WTC11 (cell line): ENCODE measurements around the gene AKR1C3. TPM values are rescaled to one million over a fixed set of nuclear protein-coding genes. Genes with fewer than 3 reads are reported as not detected.

Experiments used
- ATAC-seq: fragments of 200-7000 bp; cut with Tn5 transposase; 2 replicates; pipeline ENCODE4 v1.10.0; 2021; ENCODE audit warnings: mild to moderate bottlenecking, moderate library complexity
- CTCF ChIA-PET: fragments of 300-600 bp; sonication (Branson Sonifier 250); formaldehyde crosslinking; loops from one replicate; lab custom pipeline; 2021; ENCODE audit warnings: antibody characterized with exemption; lab: Charles Lee
- POLR2A ChIA-PET: fragments of 350-600 bp; sonication (Branson Sonifier 250); formaldehyde crosslinking; loops from one replicate; lab custom pipeline; 2021; ENCODE audit warnings: antibody characterized with exemption; lab: Charles Lee
- DNase-seq: peaks from one replicate; pipeline ENCODE4 v3.0.0; 2021; ENCODE audit warnings: low spot score
- H3K27ac Mint-ChIP-seq: 2 replicates; pipeline ENCODE4 v1.8.0; 2021; ENCODE audit warnings: mixed read lengths
- H3K27me3 Mint-ChIP-seq: 2 replicates; pipeline ENCODE4 v1.8.0; 2021; ENCODE audit warnings: low read depth, mild to moderate bottlenecking, moderate library complexity, mixed read lengths
- H3K36me3 Mint-ChIP-seq: 2 replicates; pipeline ENCODE4 v1.8.0; 2021; ENCODE audit warnings: mixed read lengths
- H3K4me1 Mint-ChIP-seq: 2 replicates; pipeline ENCODE4 v1.8.0; 2022; ENCODE audit warnings: mixed read lengths
- H3K4me3 Mint-ChIP-seq: 2 replicates; pipeline ENCODE4 v1.8.0; 2021; ENCODE audit warnings: mild to moderate bottlenecking, moderate library complexity, mixed read lengths
- H3K9me3 Mint-ChIP-seq: 2 replicates; pipeline ENCODE4 v1.8.0; 2021; ENCODE audit warnings: mixed read lengths
- ATF1 ChIP-seq: sonication (generic); formaldehyde crosslinking; IDR thresholded peaks from 2 replicates; pipeline ENCODE4 v1.8.1; 2023; ENCODE audit warnings: mild to moderate bottlenecking, moderate library complexity, missing genetic modification reagents
- CREM ChIP-seq: sonication (generic); formaldehyde crosslinking; IDR thresholded peaks from 2 replicates; pipeline ENCODE4 v1.8.1; 2022; ENCODE audit warnings: mild to moderate bottlenecking, missing genetic modification reagents, moderate library complexity
- EMX1 ChIP-seq: fragments of 250-450 bp; sonication (Bioruptor Pico); IDR thresholded peaks from 2 replicates; pipeline ENCODE4 v1.8.0; 2021; ENCODE audit warnings: mild to moderate bottlenecking
- FOXP1 ChIP-seq: sonication (generic); formaldehyde crosslinking; IDR thresholded peaks from 2 replicates; pipeline ENCODE4 v1.8.0; 2022; ENCODE audit warnings: missing genetic modification reagents, mild to moderate bottlenecking, moderate library complexity, borderline replicate concordance
- GTF2I ChIP-seq: fragments of 250-450 bp; sonication (Bioruptor Pico); conservative IDR thresholded peaks from 2 replicates; pipeline ENCODE4 v1.4.0; 2021; ENCODE audit warnings: mild to moderate bottlenecking
- NFATC4 ChIP-seq: fragments of 250-450 bp; sonication (Bioruptor Pico); IDR thresholded peaks from 2 replicates; pipeline ENCODE4 v1.9.0; 2021; ENCODE audit warnings: mild to moderate bottlenecking
- NFYB ChIP-seq: sonication (generic); formaldehyde crosslinking; conservative IDR thresholded peaks from 2 replicates; pipeline ENCODE4 v1.8.0; 2022; ENCODE audit warnings: low read depth, missing genetic modification reagents
- NR1H2 ChIP-seq: sonication (generic); formaldehyde crosslinking; IDR thresholded peaks from 2 replicates; pipeline ENCODE4 v1.9.0; 2021; ENCODE audit warnings: mild to moderate bottlenecking, moderate library complexity, missing genetic modification reagents
- NR2C2 ChIP-seq: sonication (generic); formaldehyde crosslinking; IDR thresholded peaks from 2 replicates; pipeline ENCODE4 v1.8.0; 2022; ENCODE audit warnings: mild to moderate bottlenecking, missing genetic modification reagents
- PRRX2 ChIP-seq: fragments of 250-450 bp; sonication (Bioruptor Pico); IDR thresholded peaks from 2 replicates; pipeline ENCODE4 v1.8.0; 2021; ENCODE audit warnings: mild to moderate bottlenecking
- RELA ChIP-seq: sonication (generic); formaldehyde crosslinking; IDR thresholded peaks from 2 replicates; pipeline ENCODE4 v1.8.1; 2022; ENCODE audit warnings: missing genetic modification reagents, mild to moderate bottlenecking, borderline replicate concordance
- RORB ChIP-seq: fragments of 250-450 bp; sonication (Bioruptor Pico); IDR thresholded peaks from 2 replicates; pipeline ENCODE4 v1.9.0; 2021; ENCODE audit warnings: mild to moderate bottlenecking
- SOX15 ChIP-seq: fragments of 250-450 bp; sonication (Bioruptor Pico); IDR thresholded peaks from 2 replicates; pipeline ENCODE4 v1.9.0; 2021; ENCODE audit warnings: mild to moderate bottlenecking
- TCF7 ChIP-seq: sonication (generic); formaldehyde crosslinking; IDR thresholded peaks from 2 replicates; pipeline ENCODE4 v1.8.0; 2022; ENCODE audit warnings: mild to moderate bottlenecking, low read depth, missing genetic modification reagents, moderate library complexity
- TP53 ChIP-seq: sonication (generic); formaldehyde crosslinking; IDR thresholded peaks from 2 replicates; pipeline ENCODE4 v1.8.1; 2023; ENCODE audit warnings: mild to moderate bottlenecking, missing genetic modification reagents
- ZNF219 ChIP-seq: sonication (generic); formaldehyde crosslinking; IDR thresholded peaks from 2 replicates; pipeline ENCODE4 v1.8.0; 2023; ENCODE audit warnings: missing genetic modification reagents, mild to moderate bottlenecking, borderline replicate concordance
- ZNF263 ChIP-seq: sonication (generic); formaldehyde crosslinking; IDR thresholded peaks from 2 replicates; pipeline ENCODE4 v1.8.1; 2022; ENCODE audit warnings: low read depth, mild to moderate bottlenecking, moderate library complexity, missing genetic modification reagents
- ZNF317 ChIP-seq: sonication (generic); formaldehyde crosslinking; IDR thresholded peaks from 2 replicates; pipeline ENCODE4 v1.8.1; 2023; ENCODE audit warnings: low read depth, mild to moderate bottlenecking, moderate library complexity, missing genetic modification reagents, borderline replicate concordance
- ZNF396 ChIP-seq: fragments of 250-450 bp; sonication (Bioruptor Pico); IDR thresholded peaks from 2 replicates; pipeline ENCODE4 v1.8.0; 2021; ENCODE audit warnings: mild to moderate bottlenecking, moderate library complexity, borderline replicate concordance
- total RNA-seq: library from RNA; stranded (reverse); gene quantifications from 3 replicates; pipeline ENCODE4 v1.2.3, GENCODE V29; 2021
- TF ChIP-seq, protein P1 (sequence below): sonication (generic); formaldehyde crosslinking; IDR thresholded peaks from 2 replicates; pipeline ENCODE4 v1.8.1; 2023; ENCODE audit warnings: mild to moderate bottlenecking, missing genetic modification reagents, moderate library complexity
- TF ChIP-seq, protein P2 (sequence below): sonication (generic); formaldehyde crosslinking; IDR thresholded peaks from 2 replicates; pipeline ENCODE4 v1.8.1; 2022; ENCODE audit warnings: mild to moderate bottlenecking, moderate library complexity, missing genetic modification reagents
- TF ChIP-seq, protein P3 (sequence below): sonication (generic); formaldehyde crosslinking; IDR thresholded peaks from 2 replicates; pipeline ENCODE4 v1.8.1; 2022; ENCODE audit warnings: low read depth, mild to moderate bottlenecking, moderate library complexity, missing genetic modification reagents, borderline replicate concordance
- TF ChIP-seq, protein P4 (sequence below): sonication (generic); formaldehyde crosslinking; IDR thresholded peaks from 2 replicates; pipeline ENCODE4 v1.8.0; 2023; ENCODE audit warnings: missing genetic modification reagents
- TF ChIP-seq, protein P5 (sequence below): sonication (generic); formaldehyde crosslinking; conservative IDR thresholded peaks from 2 replicates; pipeline ENCODE4 v1.8.1; 2022; ENCODE audit warnings: mild to moderate bottlenecking, missing genetic modification reagents
- TF ChIP-seq, protein P6 (sequence below): fragments of 250-450 bp; sonication (Bioruptor Pico); conservative IDR thresholded peaks from 2 replicates; pipeline ENCODE4 v1.9.0; 2021; ENCODE audit warnings: mild to moderate bottlenecking
- TF ChIP-seq, protein P7 (sequence below): sonication (generic); formaldehyde crosslinking; IDR thresholded peaks from 2 replicates; pipeline ENCODE4 v1.8.0; 2023; ENCODE audit warnings: missing genetic modification reagents, mild to moderate bottlenecking, borderline replicate concordance

AKR1C3 gene
- total RNA-seq, 1 experiment from 2014 or later = 6.7 TPM

DNA sequence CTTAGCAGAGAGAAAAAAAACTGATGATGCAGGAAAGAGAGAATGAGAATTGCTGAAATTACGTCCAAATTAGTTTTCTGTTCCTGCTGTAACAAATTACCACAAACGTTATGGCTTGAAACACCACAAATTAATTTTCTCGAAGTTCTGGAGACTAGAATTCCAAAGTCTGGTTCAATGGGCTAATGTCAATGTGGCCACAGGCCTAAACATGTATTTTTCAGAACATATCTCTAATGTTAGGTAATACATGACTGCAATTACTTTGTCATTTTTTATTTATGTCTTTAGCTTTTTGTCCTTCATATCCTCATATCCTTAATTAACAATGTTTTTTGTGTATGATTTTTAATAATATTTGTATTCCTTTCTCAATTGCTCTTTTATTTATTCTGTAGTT is 3.0 kb upstream of the AKR1C3 start:
- TF ChIP-seq RELA (CRISPR knock-in tag) (no peak), CREM (CRISPR knock-in tag) (no peak), ZNF219 (CRISPR knock-in tag) (no peak), EMX1 (CRISPR knock-in tag) (no peak), NFYB (CRISPR knock-in tag) (no peak), PRRX2 (CRISPR knock-in tag) (no peak), NFATC4 (no peak), TP53 (CRISPR knock-in tag) (no peak), FOXP1 (CRISPR knock-in tag) (no peak), NR1H2 (CRISPR knock-in tag) (no peak), ZNF263 (CRISPR knock-in tag) (no peak), RORB (CRISPR knock-in tag) (no peak), ZNF396 (CRISPR knock-in tag) (no peak), NR2C2 (no peak), ATF1 (CRISPR knock-in tag) (no peak)
- TF ChIP-seq, protein P1, sequence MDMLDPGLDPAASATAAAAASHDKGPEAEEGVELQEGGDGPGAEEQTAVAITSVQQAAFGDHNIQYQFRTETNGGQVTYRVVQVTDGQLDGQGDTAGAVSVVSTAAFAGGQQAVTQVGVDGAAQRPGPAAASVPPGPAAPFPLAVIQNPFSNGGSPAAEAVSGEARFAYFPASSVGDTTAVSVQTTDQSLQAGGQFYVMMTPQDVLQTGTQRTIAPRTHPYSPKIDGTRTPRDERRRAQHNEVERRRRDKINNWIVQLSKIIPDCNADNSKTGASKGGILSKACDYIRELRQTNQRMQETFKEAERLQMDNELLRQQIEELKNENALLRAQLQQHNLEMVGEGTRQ (CRISPR knock-in tag) = no peak
- TF ChIP-seq, protein P2, sequence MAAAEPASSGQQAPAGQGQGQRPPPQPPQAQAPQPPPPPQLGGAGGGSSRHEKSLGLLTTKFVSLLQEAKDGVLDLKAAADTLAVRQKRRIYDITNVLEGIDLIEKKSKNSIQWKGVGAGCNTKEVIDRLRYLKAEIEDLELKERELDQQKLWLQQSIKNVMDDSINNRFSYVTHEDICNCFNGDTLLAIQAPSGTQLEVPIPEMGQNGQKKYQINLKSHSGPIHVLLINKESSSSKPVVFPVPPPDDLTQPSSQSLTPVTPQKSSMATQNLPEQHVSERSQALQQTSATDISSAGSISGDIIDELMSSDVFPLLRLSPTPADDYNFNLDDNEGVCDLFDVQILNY (CRISPR knock-in tag) = no peak
- TF ChIP-seq, protein P3, sequence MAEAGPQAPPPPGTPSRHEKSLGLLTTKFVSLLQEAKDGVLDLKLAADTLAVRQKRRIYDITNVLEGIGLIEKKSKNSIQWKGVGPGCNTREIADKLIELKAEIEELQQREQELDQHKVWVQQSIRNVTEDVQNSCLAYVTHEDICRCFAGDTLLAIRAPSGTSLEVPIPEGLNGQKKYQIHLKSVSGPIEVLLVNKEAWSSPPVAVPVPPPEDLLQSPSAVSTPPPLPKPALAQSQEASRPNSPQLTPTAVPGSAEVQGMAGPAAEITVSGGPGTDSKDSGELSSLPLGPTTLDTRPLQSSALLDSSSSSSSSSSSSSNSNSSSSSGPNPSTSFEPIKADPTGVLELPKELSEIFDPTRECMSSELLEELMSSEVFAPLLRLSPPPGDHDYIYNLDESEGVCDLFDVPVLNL (CRISPR knock-in tag) = no peak
- TF ChIP-seq, protein P4, sequence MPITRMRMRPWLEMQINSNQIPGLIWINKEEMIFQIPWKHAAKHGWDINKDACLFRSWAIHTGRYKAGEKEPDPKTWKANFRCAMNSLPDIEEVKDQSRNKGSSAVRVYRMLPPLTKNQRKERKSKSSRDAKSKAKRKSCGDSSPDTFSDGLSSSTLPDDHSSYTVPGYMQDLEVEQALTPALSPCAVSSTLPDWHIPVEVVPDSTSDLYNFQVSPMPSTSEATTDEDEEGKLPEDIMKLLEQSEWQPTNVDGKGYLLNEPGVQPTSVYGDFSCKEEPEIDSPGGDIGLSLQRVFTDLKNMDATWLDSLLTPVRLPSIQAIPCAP (CRISPR knock-in tag) = no peak
- TF ChIP-seq, protein P5, sequence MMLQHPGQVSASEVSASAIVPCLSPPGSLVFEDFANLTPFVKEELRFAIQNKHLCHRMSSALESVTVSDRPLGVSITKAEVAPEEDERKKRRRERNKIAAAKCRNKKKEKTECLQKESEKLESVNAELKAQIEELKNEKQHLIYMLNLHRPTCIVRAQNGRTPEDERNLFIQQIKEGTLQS (CRISPR knock-in tag) = no peak
- POLR2A ChIA-PET = no interaction called here
- peaks cover 8% of the 10 kb centered on the region for H3K4me1 Mint-ChIP-seq
- ATAC-seq (no peak), DNase-seq (no peak)
- no peak overlapping the region for H3K27ac Mint-ChIP-seq
- CTCF ChIA-PET = no interaction called here
- H3K9me3 Mint-ChIP-seq = 0 out of 2 replicates have a peak, but pooled peaks cover 3% of the 10 kb centered on the region
- no peaks in the 10 kb centered on the region for H3K27me3 Mint-ChIP-seq
- no peaks in the 10 kb centered on the region for H3K36me3 Mint-ChIP-seq
- H3K4me3 Mint-ChIP-seq = no peak overlapping the region

DNA sequence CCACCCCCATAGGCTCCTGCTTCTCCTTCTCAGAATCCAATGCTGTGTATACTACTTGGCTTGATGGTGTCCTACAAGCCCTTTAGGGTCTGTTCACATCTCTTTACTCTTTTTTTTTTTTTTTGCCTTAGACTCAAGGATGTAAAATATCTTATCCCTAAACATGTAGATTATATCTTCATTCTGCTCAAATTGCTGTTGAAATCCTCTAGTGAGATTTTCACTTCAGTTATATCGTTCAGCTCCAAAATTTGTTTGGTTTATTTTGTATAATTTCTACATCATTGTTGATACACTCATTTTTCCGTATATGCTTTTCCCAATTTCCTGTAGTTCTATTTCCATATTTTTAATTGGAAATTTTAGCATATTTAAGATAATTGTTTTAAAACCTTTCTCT is 1.8 kb upstream of the AKR1C3 start:
- ChIA-PET CTCF (interaction anchor here (0.5 kb wide), 1 partner anchor 721 kb away, joined by 3 read pairs; the partner anchor contains the start of gene GDI2), POLR2A (no interaction called here)
- Mint-ChIP-seq H3K4me1 (peaks cover 8% of the 10 kb centered on the region), H3K27ac (no peak overlapping the region), H3K36me3 (no peaks in the 10 kb centered on the region), H3K27me3 (no peaks in the 10 kb centered on the region), H3K9me3 (0 out of 2 replicates have a peak, but pooled peaks cover 3% of the 10 kb centered on the region), H3K4me3 (no peak overlapping the region)
- ATAC-seq (no peak), DNase-seq (no peak)
- TF ChIP-seq GTF2I = no peak
- no peak for TF ChIP-seq ZNF396 (CRISPR knock-in tag)
- TF ChIP-seq ZNF317 (CRISPR knock-in tag) = no peak
- TF ChIP-seq TP53 (CRISPR knock-in tag) = no peak
- TF ChIP-seq, protein P6, sequence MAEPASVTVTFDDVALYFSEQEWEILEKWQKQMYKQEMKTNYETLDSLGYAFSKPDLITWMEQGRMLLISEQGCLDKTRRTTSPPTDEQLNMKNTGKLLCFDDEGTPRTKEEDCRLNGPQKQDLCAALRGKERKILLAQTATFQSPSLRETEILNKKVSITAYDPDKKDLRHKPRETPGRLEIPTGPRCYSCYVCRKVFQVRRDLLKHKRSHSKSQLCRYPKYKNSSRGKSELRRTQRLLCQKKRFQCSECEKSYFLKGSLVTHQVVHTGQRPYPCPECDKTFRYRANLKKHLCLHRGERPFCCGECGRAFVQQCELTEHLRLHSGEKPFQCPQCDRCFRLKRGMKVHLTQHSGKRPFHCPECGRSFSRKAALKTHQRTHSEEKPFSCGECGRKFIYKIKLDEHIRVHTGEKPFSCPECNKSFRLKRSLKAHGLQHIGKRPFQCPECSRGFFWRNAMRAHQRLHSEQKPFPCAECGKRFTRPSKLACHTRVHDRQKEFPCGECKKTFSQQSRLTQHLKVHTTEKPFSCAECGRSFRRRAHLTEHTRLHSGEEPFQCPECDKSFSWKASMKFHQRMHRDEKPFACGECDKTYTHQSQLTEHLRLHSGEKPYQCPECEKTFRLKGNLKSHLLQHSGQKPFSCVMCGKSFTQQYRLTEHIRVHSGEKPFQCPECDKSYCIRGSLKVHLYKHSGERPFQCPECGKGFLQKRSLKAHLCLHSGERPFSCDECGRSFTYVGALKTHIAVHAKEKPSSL = no peak
- TF ChIP-seq EMX1 (CRISPR knock-in tag) = no peak
- TF ChIP-seq TCF7 (CRISPR knock-in tag) = no peak
- TF ChIP-seq, protein P7, sequence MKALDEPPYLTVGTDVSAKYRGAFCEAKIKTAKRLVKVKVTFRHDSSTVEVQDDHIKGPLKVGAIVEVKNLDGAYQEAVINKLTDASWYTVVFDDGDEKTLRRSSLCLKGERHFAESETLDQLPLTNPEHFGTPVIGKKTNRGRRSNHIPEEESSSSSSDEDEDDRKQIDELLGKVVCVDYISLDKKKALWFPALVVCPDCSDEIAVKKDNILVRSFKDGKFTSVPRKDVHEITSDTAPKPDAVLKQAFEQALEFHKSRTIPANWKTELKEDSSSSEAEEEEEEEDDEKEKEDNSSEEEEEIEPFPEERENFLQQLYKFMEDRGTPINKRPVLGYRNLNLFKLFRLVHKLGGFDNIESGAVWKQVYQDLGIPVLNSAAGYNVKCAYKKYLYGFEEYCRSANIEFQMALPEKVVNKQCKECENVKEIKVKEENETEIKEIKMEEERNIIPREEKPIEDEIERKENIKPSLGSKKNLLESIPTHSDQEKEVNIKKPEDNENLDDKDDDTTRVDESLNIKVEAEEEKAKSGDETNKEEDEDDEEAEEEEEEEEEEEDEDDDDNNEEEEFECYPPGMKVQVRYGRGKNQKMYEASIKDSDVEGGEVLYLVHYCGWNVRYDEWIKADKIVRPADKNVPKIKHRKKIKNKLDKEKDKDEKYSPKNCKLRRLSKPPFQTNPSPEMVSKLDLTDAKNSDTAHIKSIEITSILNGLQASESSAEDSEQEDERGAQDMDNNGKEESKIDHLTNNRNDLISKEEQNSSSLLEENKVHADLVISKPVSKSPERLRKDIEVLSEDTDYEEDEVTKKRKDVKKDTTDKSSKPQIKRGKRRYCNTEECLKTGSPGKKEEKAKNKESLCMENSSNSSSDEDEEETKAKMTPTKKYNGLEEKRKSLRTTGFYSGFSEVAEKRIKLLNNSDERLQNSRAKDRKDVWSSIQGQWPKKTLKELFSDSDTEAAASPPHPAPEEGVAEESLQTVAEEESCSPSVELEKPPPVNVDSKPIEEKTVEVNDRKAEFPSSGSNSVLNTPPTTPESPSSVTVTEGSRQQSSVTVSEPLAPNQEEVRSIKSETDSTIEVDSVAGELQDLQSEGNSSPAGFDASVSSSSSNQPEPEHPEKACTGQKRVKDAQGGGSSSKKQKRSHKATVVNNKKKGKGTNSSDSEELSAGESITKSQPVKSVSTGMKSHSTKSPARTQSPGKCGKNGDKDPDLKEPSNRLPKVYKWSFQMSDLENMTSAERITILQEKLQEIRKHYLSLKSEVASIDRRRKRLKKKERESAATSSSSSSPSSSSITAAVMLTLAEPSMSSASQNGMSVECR (CRISPR knock-in tag) = no peak
- TF ChIP-seq NR2C2 = no peak
- TF ChIP-seq SOX15 = no peak
